Measurements from ENCODE around the gene CERS5.
A peak's percentile ranks its signal among the peaks of the same experiment; 100 is the strongest.

CERS5 gene

GRCh38 chr12:50120953-50121352, 46.2 kb downstream of the CERS5 start:
- Histone ChIP-seq H3K4me3 (ENCODE audit: control insufficient read depth in 1 of 7, extremely low read depth in 1 of 7, insufficient read depth in 4 of 7, low read depth in 2 of 7, low read length in 6 of 7) (no peak overlapping the region), H3K36me3 (ENCODE audit: control insufficient read depth in 4 of 4, insufficient read depth in 4 of 4, low read length in 3 of 4) (peaks cover 12 to 53% (median 38%) of the 10 kb centered on the region in 4 experiments), H3K27ac (ENCODE audit: insufficient read depth in 1 of 2, low read depth in 1 of 2, low read length in 2 of 2, poor library complexity in 1 of 2, severe bottlenecking in 2 of 2) (no peak overlapping the region), H3K9me3 (ENCODE audit: control extremely low read depth in 1 of 5, control insufficient read depth in 4 of 5, insufficient read depth in 2 of 5, low read depth in 1 of 5, low read length in 4 of 5) (no peaks in the 10 kb centered on the region), H3K27me3 (replicated peaks in 2 of 5; ENCODE audit: control insufficient read depth in 4 of 5, insufficient read depth in 5 of 5, low read length in 4 of 5) (no peaks in the 10 kb centered on the region), H3K4me1 (ENCODE audit: control extremely low read depth in 1 of 4, control insufficient read depth in 4 of 4, insufficient read depth in 4 of 4, low read length in 3 of 4) (peaks cover 0 to 10% (median 7%) of the 10 kb centered on the region in 4 experiments)
- no peak for DNase-seq
- WGBS (ENCODE audit: insufficient coverage): 100% methylated on average over 3 of the region's 3 CpGs
- ChIA-PET CTCF (interaction anchor here (1.2 to 13.1 kb wide), 3 partner anchors 8 to 12 kb away, joined by 4 to 128 read pairs (median 6); partner anchors contain the start of gene COX14), POLR2A (no interaction called here)

GRCh38 chr12:50120521-50120920, 46.6 kb downstream of the CERS5 start:
- 100% methylated on average over 3 of the region's 3 CpGs for whole genome bisulfite sequencing (ENCODE audit: insufficient coverage)
- CTCF ChIA-PET: interaction anchor here (0.7 to 13.1 kb wide), 5 partner anchors 8 to 56 kb away, joined by 3 to 128 read pairs (median 4); partner anchors contain the start of gene COX14
- Histone ChIP-seq H3K4me3 (ENCODE audit: control insufficient read depth in 1 of 7, extremely low read depth in 1 of 7, insufficient read depth in 4 of 7, low read depth in 2 of 7, low read length in 6 of 7) (no peak overlapping the region), H3K27me3 (replicated peaks in 2 of 5; ENCODE audit: control insufficient read depth in 4 of 5, insufficient read depth in 5 of 5, low read length in 4 of 5) (no peaks in the 10 kb centered on the region), H3K36me3 (ENCODE audit: control insufficient read depth in 4 of 4, insufficient read depth in 4 of 4, low read length in 3 of 4) (peaks cover 12 to 57% (median 42%) of the 10 kb centered on the region in 4 experiments), H3K27ac (ENCODE audit: insufficient read depth in 1 of 2, low read depth in 1 of 2, low read length in 2 of 2, poor library complexity in 1 of 2, severe bottlenecking in 2 of 2) (no peak overlapping the region), H3K4me1 (ENCODE audit: control extremely low read depth in 1 of 4, control insufficient read depth in 4 of 4, insufficient read depth in 4 of 4, low read length in 3 of 4) (peaks cover 0 to 6% (median 5%) of the 10 kb centered on the region in 4 experiments), H3K9me3 (ENCODE audit: control extremely low read depth in 1 of 5, control insufficient read depth in 4 of 5, insufficient read depth in 2 of 5, low read depth in 1 of 5, low read length in 4 of 5) (no peaks in the 10 kb centered on the region)
- POLR2A ChIA-PET: no interaction called here
- DNase-seq: no peak

- Histone ChIP-seq H3K4me1 (ENCODE audit: control extremely low read depth in 1 of 4, control insufficient read depth in 4 of 4, insufficient read depth in 4 of 4, low read length in 3 of 4) (peaks cover 0 to 2% (median 0%) of the 10 kb centered on the region in 4 experiments), H3K27ac (ENCODE audit: insufficient read depth in 1 of 2, low read depth in 1 of 2, low read length in 2 of 2, poor library complexity in 1 of 2, severe bottlenecking in 2 of 2) (no peak overlapping the region), H3K9me3 (ENCODE audit: control extremely low read depth in 1 of 5, control insufficient read depth in 4 of 5, insufficient read depth in 2 of 5, low read depth in 1 of 5, low read length in 4 of 5) (no peaks in the 10 kb centered on the region), H3K36me3 (ENCODE audit: control insufficient read depth in 4 of 4, insufficient read depth in 4 of 4, low read length in 3 of 4) (peaks cover 12 to 59% (median 42%) of the 10 kb centered on the region in 4 experiments), H3K27me3 (replicated peaks in 2 of 5; ENCODE audit: control insufficient read depth in 4 of 5, insufficient read depth in 5 of 5, low read length in 4 of 5) (no peaks in the 10 kb centered on the region), H3K4me3 (ENCODE audit: control insufficient read depth in 1 of 7, extremely low read depth in 1 of 7, insufficient read depth in 4 of 7, low read depth in 2 of 7, low read length in 6 of 7) (no peak overlapping the region)
- POLR2A ChIA-PET: no interaction called here
- no CpG with 5 or more reads among the region's 2 CpGs for WGBS (ENCODE audit: insufficient coverage)
- DNase-seq: no peak
- CTCF ChIA-PET: interaction anchor here (0.6 to 2.1 kb wide), 5 partner anchors 11 to 57 kb away, joined by 3 to 7 read pairs (median 3); no protein-coding TSS in a partner anchor
Observed at GRCh38 chr12:50119387-50119786, 47.8 kb downstream of the CERS5 start.

GRCh38 chr12:50117057-50117622, 50.0 kb downstream of the CERS5 start:
- no peaks in the 10 kb centered on the region for H3K9me3 ChIP-seq (ENCODE audit: control extremely low read depth in 1 of 5, control insufficient read depth in 4 of 5, insufficient read depth in 2 of 5, low read depth in 1 of 5, low read length in 4 of 5)
- no peaks in the 10 kb centered on the region for H3K27me3 ChIP-seq (replicated peaks in 2 of 5; ENCODE audit: control insufficient read depth in 4 of 5, insufficient read depth in 5 of 5, low read length in 4 of 5)
- ChIA-PET POLR2A (interaction anchor here (0.6 kb wide), 1 partner anchor 343 kb away, joined by 7 read pairs; no protein-coding TSS in a partner anchor), CTCF (interaction anchor here (0.8 to 10.3 kb wide), 4 partner anchors 10 to 78 kb away, joined by 3 to 128 read pairs (median 4); no protein-coding TSS in a partner anchor)
- no peak overlapping the region for H3K27ac ChIP-seq (ENCODE audit: insufficient read depth in 1 of 2, low read depth in 1 of 2, low read length in 2 of 2, poor library complexity in 1 of 2, severe bottlenecking in 2 of 2)
- no peak overlapping the region for H3K4me3 ChIP-seq (ENCODE audit: control insufficient read depth in 1 of 7, extremely low read depth in 1 of 7, insufficient read depth in 4 of 7, low read depth in 2 of 7, low read length in 6 of 7)
- 100% methylated on average over 3 of the region's 6 CpGs for WGBS (ENCODE audit: insufficient coverage)
- DNase-seq: no peak
- H3K4me1 ChIP-seq (ENCODE audit: control extremely low read depth in 1 of 4, control insufficient read depth in 4 of 4, insufficient read depth in 4 of 4, low read length in 3 of 4): peaks cover 0 to 15% (median 9%) of the 10 kb centered on the region in 4 experiments
- peaks cover 9 to 48% (median 33%) of the 10 kb centered on the region in 4 experiments for H3K36me3 ChIP-seq (ENCODE audit: control insufficient read depth in 4 of 4, insufficient read depth in 4 of 4, low read length in 3 of 4)

- peak overlapping the region; percentile 67 to 100 (median 88) for H3K4me3 ChIP-seq (ENCODE audit: control insufficient read depth in 1 of 7, extremely low read depth in 1 of 7, insufficient read depth in 4 of 7, low read depth in 2 of 7, low read length in 6 of 7)
Observed at GRCh38 chr12:50112456-50113218, 54.5 kb downstream of the CERS5 start.

GRCh38 chr12:50111693-50112455, 55.3 kb downstream of the CERS5 start, which contains the start of gene COX14:
COX14 (plus strand) TSS chr12:50112236; CDS start chr12:50120044, 7,808 bp downstream.
- H3K36me3 ChIP-seq (ENCODE audit: control insufficient read depth in 4 of 4, insufficient read depth in 4 of 4, low read length in 3 of 4): peaks cover 2 to 13% (median 9%) of the 10 kb centered on the region in 4 experiments
- DNase-seq: peak; percentile 100
- peak within 1 kb of the TSS; percentile 67 to 100 (median 88) for H3K4me3 ChIP-seq (ENCODE audit: control insufficient read depth in 1 of 7, extremely low read depth in 1 of 7, insufficient read depth in 4 of 7, low read depth in 2 of 7, low read length in 6 of 7)
- ChIA-PET CTCF (interaction anchor here (0.8 to 14.1 kb wide), 18 partner anchors 13 to 245 kb away, joined by 3 to 168 read pairs (median 6); partner anchors contain the start of genes CERS5, GPD1 and SMARCD1), POLR2A (interaction anchor here (0.6 to 2.1 kb wide), 6 partner anchors 27 to 202 kb away, joined by 3 to 10 read pairs (median 4); partner anchors contain the start of genes CERS5 and SMARCD1)
- WGBS (ENCODE audit: insufficient coverage): 0% methylated on average over 52 of the region's 59 CpGs
- no peaks in the 10 kb centered on the region for H3K27me3 ChIP-seq (replicated peaks in 2 of 5; ENCODE audit: control insufficient read depth in 4 of 5, insufficient read depth in 5 of 5, low read length in 4 of 5)
- no peaks in the 10 kb centered on the region for H3K9me3 ChIP-seq (ENCODE audit: control extremely low read depth in 1 of 5, control insufficient read depth in 4 of 5, insufficient read depth in 2 of 5, low read depth in 1 of 5, low read length in 4 of 5)
- H3K27ac ChIP-seq (ENCODE audit: insufficient read depth in 1 of 2, low read depth in 1 of 2, low read length in 2 of 2, poor library complexity in 1 of 2, severe bottlenecking in 2 of 2): peak within 1 kb of the TSS; percentile 68 to 95
- peaks cover 0 to 29% (median 17%) of the 10 kb centered on the region in 4 experiments for H3K4me1 ChIP-seq (ENCODE audit: control extremely low read depth in 1 of 4, control insufficient read depth in 4 of 4, insufficient read depth in 4 of 4, low read length in 3 of 4)

More at GRCh38 chr12:50112456-50113218, 54.5 kb downstream of the CERS5 start:
- 38% methylated on average over 21 of the region's 26 CpGs for WGBS (ENCODE audit: insufficient coverage)
- peaks cover 0 to 29% (median 17%) of the 10 kb centered on the region in 4 experiments for H3K4me1 ChIP-seq (ENCODE audit: control extremely low read depth in 1 of 4, control insufficient read depth in 4 of 4, insufficient read depth in 4 of 4, low read length in 3 of 4)
- H3K36me3 ChIP-seq (ENCODE audit: control insufficient read depth in 4 of 4, insufficient read depth in 4 of 4, low read length in 3 of 4): peaks cover 2 to 17% (median 13%) of the 10 kb centered on the region in 4 experiments
- no peaks in the 10 kb centered on the region for H3K9me3 ChIP-seq (ENCODE audit: control extremely low read depth in 1 of 5, control insufficient read depth in 4 of 5, insufficient read depth in 2 of 5, low read depth in 1 of 5, low read length in 4 of 5)
- DNase-seq: no peak
- peak overlapping the region; percentile 68 to 95 for H3K27ac ChIP-seq (ENCODE audit: insufficient read depth in 1 of 2, low read depth in 1 of 2, low read length in 2 of 2, poor library complexity in 1 of 2, severe bottlenecking in 2 of 2)
- ChIA-PET CTCF (interaction anchor here (0.8 to 14.1 kb wide), 14 partner anchors 14 to 246 kb away, joined by 3 to 168 read pairs (median 8); partner anchors contain the start of genes CERS5, GPD1 and SMARCD1), POLR2A (interaction anchor here (1.6 to 2.1 kb wide), 3 partner anchors 27 to 55 kb away, joined by 3 to 10 read pairs (median 9); partner anchors contain the start of genes CERS5 and SMARCD1)
- no peaks in the 10 kb centered on the region for H3K27me3 ChIP-seq (replicated peaks in 2 of 5; ENCODE audit: control insufficient read depth in 4 of 5, insufficient read depth in 5 of 5, low read length in 4 of 5)
